ENCODE results near the gene ENTPD1. TPM values are rescaled to one million over a fixed set of nuclear protein-coding genes. Genes with fewer than 3 reads are reported as not detected.

ENTPD1 gene
- total RNA-seq, 1 donor from 2014 or later = 41.6 TPM

- Histone ChIP-seq H3K4me1 (peaks cover 0 to 4% of the 10 kb centered on the region in 2 donors), H3K9me3 (no peaks in the 10 kb centered on the region), H3K27ac (no peak overlapping the region), H3K4me3 (no peak overlapping the region), H3K36me3 (no peaks in the 10 kb centered on the region), H3K27me3 (no peaks in the 10 kb centered on the region)
- TF ChIP-seq, protein P1, sequence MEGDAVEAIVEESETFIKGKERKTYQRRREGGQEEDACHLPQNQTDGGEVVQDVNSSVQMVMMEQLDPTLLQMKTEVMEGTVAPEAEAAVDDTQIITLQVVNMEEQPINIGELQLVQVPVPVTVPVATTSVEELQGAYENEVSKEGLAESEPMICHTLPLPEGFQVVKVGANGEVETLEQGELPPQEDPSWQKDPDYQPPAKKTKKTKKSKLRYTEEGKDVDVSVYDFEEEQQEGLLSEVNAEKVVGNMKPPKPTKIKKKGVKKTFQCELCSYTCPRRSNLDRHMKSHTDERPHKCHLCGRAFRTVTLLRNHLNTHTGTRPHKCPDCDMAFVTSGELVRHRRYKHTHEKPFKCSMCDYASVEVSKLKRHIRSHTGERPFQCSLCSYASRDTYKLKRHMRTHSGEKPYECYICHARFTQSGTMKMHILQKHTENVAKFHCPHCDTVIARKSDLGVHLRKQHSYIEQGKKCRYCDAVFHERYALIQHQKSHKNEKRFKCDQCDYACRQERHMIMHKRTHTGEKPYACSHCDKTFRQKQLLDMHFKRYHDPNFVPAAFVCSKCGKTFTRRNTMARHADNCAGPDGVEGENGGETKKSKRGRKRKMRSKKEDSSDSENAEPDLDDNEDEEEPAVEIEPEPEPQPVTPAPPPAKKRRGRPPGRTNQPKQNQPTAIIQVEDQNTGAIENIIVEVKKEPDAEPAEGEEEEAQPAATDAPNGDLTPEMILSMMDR (IDR thresholded peaks at IDR 0.05) = no peak
- no peak for DNase-seq (ENCODE audit: low spot score in 2 of 2)
- intact Hi-C loops (cut with DNase I) = no loop called here
Observed at GRCh38 chr10:95831076-95831475, 75.1 kb downstream of the ENTPD1 start.

GRCh38 chr10:95831515-95831914 lies 75.6 kb downstream of the ENTPD1 start:
- intact Hi-C loops (cut with DNase I) = no loop called here

DNA sequence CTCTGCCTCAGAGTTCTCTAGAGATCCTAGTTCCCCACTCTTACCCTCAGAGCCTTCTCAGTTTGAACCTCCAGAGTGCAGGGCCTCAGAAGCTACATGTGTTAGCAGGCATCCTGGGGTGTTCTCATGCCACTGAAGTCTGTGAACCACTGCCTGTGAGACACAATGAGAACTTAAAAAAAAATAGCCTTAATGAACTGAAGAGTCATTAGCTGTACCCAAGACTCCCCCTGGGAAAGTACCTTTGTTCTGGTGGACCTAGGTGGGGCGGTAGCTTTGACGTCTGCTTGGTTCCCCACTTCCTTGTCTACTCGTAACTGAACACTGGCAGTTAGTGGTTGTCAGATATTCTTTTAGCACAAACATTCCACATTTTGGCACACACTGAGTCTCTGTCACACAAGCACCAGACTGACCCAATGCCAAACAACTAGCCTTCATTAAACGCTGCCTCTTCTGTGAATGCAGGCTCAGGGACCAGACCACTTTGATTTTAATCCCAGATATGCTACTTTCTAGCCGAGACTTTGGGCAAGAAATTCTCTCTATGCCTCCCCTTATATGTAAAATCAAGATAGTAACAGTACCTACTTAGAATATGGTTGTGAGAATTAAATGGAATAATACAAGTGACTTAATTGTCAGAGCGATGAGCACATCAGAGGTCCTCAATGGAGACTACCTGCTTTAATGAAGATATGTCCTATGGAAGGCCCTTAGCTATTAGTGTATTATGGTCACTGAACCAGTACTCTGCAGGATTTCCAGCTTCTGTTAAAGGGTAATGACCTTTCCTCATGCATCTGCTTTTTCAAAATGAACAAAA lies 76.5 kb downstream of the ENTPD1 start:
- Histone ChIP-seq H3K36me3 (no peaks in the 10 kb centered on the region), H3K4me3 (no peak overlapping the region), H3K4me1 (peaks cover 0 to 7% of the 10 kb centered on the region in 2 donors), H3K27me3 (no peaks in the 10 kb centered on the region), H3K27ac (peak overlapping the region; percentile 14 to 48), H3K9me3 (no peaks in the 10 kb centered on the region)
- intact Hi-C loops (cut with DNase I) = no loop called here
- no peak for DNase-seq (ENCODE audit: low spot score in 2 of 2)
- TF ChIP-seq, protein P1 (IDR thresholded peaks at IDR 0.05) = no peak

More at GRCh38 chr10:95831515-95831914, 75.6 kb downstream of the ENTPD1 start:
- TF ChIP-seq, protein P1 (IDR thresholded peaks at IDR 0.05) = no peak
- no peak overlapping the region for H3K27ac ChIP-seq
- no peak for DNase-seq (ENCODE audit: low spot score in 2 of 2)
- peaks cover 0 to 4% of the 10 kb centered on the region in 2 donors for H3K4me1 ChIP-seq
- H3K36me3 ChIP-seq = no peaks in the 10 kb centered on the region
- no peak overlapping the region for H3K4me3 ChIP-seq
- H3K27me3 ChIP-seq = no peaks in the 10 kb centered on the region
- H3K9me3 ChIP-seq = no peaks in the 10 kb centered on the region

DNA sequence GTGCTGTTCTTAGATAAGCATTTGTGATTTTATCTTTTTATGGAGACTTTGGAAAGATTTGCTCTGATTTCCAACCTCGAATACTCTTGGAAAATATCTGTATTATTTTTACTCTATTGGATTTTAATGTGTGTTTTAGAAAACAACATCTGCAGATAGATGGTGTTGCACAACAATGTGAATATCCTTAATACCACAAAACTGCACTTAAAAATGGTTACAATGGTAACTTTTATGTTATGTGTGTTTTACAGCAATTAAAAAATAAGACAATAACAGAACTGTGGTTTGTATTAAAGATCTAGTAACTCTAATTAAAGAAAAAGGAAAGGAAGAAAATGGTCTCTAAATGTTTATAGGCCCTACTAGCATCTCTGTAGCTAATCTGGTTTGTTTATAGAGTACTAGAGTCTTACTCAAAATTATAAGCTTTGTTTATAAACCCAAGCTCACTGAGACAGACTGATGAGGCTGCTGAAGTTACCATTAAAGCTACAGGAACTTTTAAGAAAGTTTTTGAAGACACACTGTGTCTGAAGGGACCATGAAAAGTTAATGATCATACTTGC lies 77.2 kb downstream of the ENTPD1 start:
- peak overlapping the region; percentile 14 to 48 for H3K27ac ChIP-seq
- H3K4me1 ChIP-seq = peaks cover 0 to 8% of the 10 kb centered on the region in 2 donors
- H3K36me3 ChIP-seq = no peaks in the 10 kb centered on the region
- no peak for DNase-seq (ENCODE audit: low spot score in 2 of 2)
- no peaks in the 10 kb centered on the region for H3K27me3 ChIP-seq
- no peaks in the 10 kb centered on the region for H3K9me3 ChIP-seq
- no peak overlapping the region for H3K4me3 ChIP-seq
- intact Hi-C loops (cut with DNase I) = no loop called here
- TF ChIP-seq, protein P1 (IDR thresholded peaks at IDR 0.05) = no peak

DNA sequence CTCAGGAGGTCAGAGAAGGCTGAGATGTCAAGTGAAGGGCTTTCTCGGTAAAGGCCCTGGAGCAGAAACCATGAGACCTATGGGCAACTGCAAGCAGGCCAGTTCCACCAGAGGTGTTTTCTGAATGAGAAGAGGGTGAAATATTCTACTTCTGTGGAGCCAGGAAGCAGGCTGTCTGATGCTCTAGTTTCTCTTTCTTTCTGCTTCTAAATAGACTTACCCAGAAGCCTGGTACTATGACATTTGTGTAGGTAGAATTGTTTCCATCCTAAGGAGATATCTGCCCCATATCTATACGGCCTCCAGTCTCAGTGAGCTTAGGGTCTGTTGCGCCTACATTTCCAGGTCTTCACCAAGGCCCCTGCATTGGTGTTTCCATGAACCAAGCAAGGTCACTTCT lies 78.4 kb downstream of the ENTPD1 start:
- peaks cover 0 to 8% of the 10 kb centered on the region in 2 donors for H3K4me1 ChIP-seq
- H3K4me3 ChIP-seq = no peak overlapping the region
- no peaks in the 10 kb centered on the region for H3K9me3 ChIP-seq
- TF ChIP-seq, protein P1 (IDR thresholded peaks at IDR 0.05) = no peak
- intact Hi-C loops (cut with DNase I) = no loop called here
- H3K27me3 ChIP-seq = no peaks in the 10 kb centered on the region
- H3K36me3 ChIP-seq = no peaks in the 10 kb centered on the region
- DNase-seq (ENCODE audit: low spot score in 2 of 2) = no peak
- no peak overlapping the region for H3K27ac ChIP-seq
